SW 1271 (cell line): Measurements from ENCODE around the gene PTH2.
"Not testable (repeated sequence)": the region's sequence is repeated elsewhere in the genome, so short reads cannot be mapped to it uniquely, and the experiment has no call there.

Source experiments
- DNase-seq, 2 experiments: peaks; one replicate each; lab custom pipeline; 2025; lab: John Stamatoyannopoulos, UW

PTH2 gene

DNA sequence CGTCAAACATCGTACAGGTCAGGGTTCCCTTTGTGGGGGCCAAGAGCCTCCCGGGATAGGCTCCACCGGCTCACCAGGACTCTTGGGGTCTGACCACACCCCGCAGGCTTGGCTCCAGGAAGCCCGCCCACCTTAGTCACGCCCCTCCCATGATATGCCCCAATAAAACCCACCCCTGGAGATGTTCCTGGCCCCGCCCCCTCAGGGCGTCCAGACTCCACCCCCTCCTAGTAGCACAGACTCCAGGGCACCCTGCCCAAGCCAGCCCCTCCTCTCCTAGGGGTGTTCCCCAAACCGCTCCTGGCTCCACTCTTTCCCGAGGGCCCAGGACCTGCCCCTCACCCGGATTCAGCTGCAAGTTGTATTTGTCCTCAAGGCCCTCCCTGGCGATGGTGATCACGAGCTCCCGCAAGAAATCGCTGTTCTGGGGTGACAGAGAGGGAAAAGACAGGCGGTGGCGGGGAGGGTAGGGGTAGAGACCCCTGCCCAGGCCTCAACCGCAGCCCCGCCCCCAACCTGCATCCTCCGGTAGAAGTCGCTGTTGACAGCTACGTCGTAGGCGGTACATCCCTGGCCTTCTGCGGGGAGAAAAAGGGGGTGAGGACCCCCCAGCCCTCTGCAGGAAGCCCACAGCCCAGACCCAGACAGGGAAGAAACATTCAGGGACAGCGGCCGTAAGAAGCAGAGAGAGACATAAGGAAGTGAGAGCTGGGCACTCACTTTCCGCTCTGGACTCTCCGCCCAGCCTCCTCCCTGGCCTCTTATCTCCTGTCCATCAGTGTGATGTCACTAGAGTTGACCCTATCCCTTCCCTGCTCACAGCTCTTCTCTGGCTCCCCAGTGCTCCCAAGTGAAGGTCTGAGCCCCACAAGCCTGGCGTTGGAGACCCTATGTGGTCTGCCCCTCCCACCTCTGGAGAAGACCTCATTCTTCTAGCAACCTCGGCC lies 24.5 kb upstream of the PTH2 start:
- peak in 1 of 2 experiments; percentile 36 for DNase-seq

DNA sequence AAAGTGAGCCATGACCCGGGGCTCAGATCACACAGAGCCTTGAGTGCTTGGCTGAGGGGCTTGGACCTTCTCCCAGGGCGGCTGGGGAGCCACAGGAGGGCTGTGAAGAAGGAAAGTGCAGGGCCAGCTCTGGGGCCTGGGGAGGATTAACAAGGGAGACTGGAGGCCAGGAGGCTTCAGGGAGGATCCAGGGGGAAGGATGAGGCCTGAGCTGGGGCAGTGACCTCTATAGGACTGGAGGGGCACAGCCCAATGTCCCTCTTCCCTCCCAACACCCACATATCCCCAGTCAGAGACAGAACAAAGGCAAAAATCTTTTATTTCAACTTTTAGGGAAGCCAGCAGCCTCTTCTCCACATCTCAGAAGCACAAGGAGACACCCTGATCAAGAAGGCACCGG lies 22.8 kb upstream of the PTH2 start:
- DNase-seq: no peak

DNA sequence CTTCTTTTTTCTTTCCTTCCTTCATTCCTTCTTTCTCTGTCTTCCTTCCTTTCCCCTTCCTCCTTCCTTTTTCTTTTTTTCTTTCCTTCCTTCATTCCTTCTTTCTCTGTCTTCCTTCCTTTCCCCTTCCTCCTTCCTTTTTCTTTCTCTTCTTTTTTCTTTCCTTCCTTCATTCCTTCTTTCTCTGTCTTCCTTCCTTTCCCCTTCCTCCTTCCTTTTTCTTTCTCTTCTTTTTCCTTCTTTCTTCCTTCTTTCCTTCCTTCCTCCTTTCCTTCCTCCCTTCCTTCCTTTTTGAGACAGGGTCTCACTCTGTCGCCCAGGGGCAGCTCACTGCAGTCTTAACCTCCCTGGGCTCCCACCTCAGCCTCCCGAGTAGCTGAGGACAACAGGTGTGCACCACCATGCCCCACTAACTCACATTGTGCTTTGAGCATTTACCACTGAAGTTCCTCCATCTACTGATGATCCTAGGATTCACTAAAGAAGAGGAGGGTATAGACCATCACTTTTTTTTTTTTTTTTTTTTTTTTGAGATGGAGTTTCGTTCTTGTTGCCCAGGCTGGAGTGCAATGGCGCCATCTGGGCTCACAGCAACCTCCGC lies 21.0 kb upstream of the PTH2 start:
- not testable (repeated sequence) for DNase-seq

DNA sequence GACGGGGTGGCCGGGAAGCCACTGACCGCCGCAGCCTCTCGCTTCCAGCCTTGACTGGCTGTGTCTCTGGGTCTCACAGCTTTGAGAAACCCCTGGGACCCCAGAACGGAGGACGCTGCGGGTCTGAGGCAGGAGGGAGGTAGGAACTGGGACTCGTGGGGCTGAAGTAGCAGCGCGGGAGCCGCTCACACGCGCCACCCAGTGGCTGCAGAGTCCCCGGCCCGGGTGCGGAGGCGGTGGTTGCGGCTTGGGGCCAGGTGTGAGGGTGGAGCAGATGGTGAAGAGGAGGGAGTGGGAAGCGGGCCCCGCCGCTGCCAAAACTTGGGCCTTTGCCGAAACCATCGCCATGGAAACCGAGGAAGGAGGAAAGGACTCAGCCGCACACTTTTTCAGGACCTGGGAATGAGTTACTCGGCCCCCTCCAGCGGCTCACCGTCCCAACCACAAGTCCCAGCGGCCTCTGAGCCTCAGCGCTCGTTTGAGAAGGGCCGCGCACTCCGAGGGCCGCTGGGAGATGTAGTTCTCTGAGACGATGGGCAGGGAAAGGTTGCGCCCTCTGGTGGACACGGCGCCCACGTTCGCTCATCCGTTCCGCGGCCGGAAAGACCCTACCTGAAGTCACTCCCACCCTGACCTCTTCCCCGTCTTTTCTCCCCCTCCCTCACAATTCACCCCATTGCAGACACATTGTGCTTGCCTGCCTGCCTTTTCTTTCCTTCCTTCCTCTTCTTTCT lies 20.3 kb upstream of the PTH2 start:
- DNase-seq: peak; percentile 68 to 87

DNA sequence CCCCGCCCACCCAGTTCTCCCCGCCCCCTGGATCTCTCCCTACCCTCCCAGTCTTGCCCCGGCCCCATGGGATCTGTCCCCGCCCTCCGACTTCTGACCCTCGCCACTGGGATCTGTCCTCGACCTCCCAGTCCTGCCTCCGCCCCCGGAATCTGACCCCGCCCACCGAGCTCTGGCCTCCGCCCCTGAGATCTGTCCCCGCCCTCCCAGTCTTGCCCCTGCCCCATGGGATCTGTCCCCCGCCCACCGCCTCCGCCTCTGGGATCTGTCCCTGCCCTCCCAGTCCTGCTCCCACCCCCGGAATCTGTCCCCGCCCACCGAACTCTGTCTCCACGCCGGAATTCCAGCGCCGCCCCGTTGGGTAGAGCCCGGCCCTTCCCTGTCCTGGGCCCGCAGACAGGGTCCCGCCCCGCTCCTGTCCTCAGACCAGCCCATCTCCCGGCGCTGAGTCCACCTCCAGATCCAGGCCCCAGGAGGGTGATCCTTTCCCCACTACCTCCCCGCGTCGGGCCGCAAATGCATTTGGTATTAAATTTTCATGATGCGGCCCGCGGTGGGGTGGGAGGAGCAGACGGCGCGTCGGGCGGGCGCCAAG lies 19.6 kb upstream of the PTH2 start:
- peak; percentile 70 to 82 for DNase-seq

GRCh38 chr19:49442354-49442753 lies 19.1 kb upstream of the PTH2 start:
- DNase-seq: no peak

DNA sequence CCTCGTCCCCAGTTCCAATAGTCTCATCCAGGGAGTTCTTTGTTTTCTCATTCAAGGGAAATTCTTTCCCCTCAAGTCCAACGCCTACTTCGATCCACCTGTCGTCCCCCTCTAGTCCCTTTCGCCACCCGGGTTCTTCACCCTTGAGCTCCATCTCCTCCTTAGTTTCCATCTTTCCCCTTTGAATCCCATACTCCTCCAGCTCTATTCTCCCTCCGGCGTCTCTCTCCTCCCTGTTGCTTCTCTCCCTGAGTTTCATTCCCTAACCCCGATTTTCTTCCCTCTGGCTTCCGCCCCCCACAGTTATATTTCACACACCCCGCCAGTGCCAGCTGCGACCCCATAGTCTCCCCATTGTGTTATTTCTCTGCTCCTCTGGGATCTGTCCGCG lies 18.7 kb upstream of the PTH2 start:
- no peak for DNase-seq

- DNase-seq: peak in 1 of 2 experiments; percentile 38
Observed at GRCh38 chr19:49441210-49441959, 18.1 kb upstream of the PTH2 start, which contains the start of gene SLC17A7. Gene SLC17A7, minus strand, starts transcription at chr19:49441527. Its CDS starts 148 bp downstream, at chr19:49441379.

GRCh38 chr19:49440439-49441209 lies 17.4 kb upstream of the PTH2 start:
- DNase-seq: no peak

DNA sequence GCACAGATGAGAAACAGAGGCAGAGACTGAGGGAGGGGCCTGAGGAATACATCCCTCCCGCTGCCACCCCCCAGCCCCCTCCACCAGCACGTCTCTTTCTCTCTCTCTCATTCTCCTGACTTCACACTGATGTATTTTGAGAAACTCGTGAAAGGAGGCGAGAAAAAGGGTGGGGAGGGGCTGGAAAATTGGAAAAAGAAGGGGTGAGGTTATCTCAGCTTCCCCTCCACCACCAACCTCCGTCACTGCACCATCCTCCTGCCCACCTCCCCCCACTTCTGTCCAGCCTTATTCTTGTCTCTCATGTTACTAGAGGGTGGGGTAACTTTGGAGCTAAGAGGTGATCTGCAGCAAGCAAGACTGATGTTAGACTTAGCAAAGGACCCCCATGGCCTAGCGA lies 16.6 kb upstream of the PTH2 start:
- no peak for DNase-seq

- DNase-seq: no peak
Observed at GRCh38 chr19:49438261-49438660, 15.0 kb upstream of the PTH2 start.

DNA sequence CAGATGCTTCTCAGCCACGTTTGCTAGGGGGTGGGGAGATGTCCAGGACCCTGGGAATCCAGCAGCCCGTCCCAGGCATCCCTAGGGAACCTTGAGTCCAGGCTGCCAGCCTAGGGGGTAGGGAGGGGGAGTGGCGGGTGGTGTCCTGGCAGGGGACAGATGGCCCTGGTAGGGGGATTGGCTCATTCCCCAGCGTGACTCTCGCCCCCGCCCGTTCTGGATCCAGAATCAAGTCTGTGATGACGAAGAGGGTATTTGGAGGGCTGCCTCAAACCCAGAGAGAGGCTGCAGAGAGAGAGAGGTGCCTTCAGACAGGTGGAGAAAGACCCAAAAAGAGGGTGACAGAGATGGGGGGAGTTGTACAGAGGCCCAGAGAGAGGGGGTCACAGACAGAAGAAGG lies 14.0 kb upstream of the PTH2 start:
- DNase-seq: no peak

- peak in 1 of 2 experiments; percentile 15 for DNase-seq
Observed at GRCh38 chr19:49436381-49437017, 13.3 kb upstream of the PTH2 start.

GRCh38 chr19:49435670-49436069 lies 12.4 kb upstream of the PTH2 start:
- no peak for DNase-seq

- no peak for DNase-seq
Observed at GRCh38 chr19:49434907-49435583, 11.8 kb upstream of the PTH2 start.

DNA sequence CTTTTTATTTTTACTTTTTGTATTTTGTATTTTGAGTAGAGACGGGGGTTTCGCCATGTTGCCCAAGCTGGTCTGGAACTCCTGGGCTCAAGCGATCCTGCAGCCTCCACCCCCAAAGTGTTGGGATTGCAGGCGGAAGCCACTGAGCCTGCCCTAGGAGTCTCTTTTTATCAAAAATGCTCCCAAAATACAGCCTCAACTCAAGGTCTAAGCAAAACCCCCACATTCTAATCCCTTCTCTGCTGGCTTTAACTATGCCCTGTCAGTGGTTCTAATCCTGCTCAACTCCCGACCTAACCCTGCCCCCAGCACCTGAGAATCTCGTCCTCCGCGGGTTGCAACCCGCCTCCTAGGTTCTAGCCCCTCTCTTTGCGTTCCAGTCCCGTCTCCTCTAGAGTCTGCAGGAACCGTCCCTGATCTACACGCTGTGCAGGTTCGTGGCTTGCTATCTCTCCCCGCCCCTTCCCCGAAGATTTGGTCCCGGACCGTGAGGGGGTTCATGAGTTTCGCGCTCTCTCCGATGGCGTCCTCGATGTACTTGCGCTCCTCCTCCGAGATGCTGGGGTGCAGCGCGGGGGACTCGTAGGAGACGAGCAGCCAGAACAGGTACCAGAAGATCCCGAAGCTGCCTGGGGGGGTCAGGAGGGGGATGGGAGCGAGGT lies 10.1 kb upstream of the PTH2 start:
- no peak for DNase-seq

DNA sequence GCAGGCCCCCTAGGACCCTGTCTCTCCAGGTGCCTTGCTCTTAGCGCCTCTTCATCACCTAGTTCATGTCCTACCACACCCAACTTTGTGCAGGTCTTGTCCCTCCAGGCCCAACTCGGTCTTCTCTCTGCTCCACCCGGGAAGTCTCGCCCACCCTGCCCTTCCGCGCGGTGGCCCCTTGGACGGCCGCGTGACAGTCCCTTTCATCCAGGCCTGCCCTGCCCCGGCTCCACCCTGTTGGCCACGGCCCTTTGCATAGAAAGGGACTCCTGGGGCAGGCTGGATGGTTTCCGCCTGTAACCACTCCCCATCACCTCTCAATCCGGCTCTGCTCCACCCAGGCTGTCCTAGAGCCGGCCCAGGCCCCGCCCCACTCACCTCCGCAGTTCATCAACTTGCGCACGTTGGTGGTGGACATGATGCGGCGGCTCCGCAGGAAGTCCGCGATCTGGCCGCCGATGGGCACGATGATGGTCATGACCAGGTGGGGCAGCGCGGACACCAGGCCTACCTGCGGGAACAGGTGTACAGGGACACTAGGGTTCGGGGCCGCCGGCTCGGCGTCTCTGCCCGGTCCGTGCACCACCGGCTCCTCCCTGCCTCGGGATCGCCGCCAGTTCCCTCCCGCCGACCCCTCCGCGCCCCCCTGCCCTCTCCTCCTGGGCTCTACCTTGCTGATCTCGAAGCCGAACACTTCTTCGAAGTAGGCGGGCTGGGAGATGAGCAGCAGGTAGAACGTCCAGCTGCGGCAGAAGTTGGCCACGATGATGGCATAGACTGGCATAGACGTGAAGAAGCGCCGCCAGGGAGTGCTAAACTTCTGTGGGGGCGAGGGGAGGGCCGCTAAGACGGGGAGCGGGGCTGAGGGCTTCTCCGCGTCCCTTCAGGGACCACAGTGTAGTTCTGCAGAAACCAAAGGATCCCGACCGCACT lies 9.2 kb upstream of the PTH2 start:
- no peak for DNase-seq

DNA sequence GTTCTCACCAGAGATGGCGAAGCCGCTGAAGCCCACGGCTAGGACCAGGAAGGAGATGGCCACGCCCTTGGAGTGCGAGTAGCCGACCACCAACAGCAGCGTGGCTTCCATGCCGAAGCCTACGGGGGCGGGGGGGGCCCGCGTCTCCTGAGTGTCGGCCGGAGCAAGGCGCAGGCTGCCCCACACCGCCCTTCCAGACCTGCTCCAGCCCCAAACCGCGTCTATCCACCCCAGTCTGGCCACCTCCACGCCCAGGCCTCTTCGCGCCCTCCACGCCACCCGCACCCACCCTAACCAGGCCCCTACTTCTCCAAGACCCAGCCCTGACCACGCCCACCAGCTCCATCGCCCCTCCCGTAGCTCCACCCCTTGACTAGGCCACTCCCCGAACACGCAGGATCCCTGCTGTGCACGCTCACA lies 8.1 kb upstream of the PTH2 start:
- DNase-seq: no peak
